Activated naive CD4-positive, alpha-beta T cell (primary cell): Measurements from ENCODE around the gene HAGHL.

ENCODE experiments used
- DNase-seq, 4 experiments: peaks; one replicate each; lab custom pipeline; 2025; lab: John Stamatoyannopoulos, UW

Gene HAGHL

DNA sequence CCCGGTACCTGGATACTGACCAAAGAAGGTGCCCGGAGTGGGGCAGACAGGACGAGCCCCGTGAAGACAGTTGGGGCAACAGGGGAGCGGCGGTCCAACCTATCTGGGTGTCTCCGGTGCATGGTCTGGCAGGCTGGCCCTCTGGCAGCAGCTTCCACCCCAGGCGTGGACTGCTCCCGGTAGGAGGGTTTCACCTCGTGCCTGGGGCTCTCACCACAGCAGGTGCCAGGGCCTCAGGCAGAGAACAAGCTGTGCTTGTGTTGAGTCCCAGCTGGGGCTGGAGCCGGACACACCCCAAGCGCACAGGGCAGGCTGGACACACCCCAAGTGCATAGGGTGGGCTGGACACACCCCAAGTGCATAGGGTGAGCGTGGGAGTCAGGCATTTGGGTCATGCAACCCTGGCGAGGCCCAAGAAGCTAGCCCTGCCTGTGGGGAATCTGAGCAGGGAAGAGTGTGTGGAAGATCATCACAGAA, 19.8 kb upstream of the HAGHL start:
- DNase-seq, result no peak

- DNase-seq, result no peak
Measured at GRCh38 chr16:708019-708418, 18.9 kb upstream of the HAGHL start.

- DNase-seq, result no peak
Measured at GRCh38 chr16:708959-709358, 17.9 kb upstream of the HAGHL start.

GRCh38 chr16:709566-710499, 17.1 kb upstream of the HAGHL start:
- no peak for DNase-seq

GRCh38 chr16:710500-711075, 16.3 kb upstream of the HAGHL start:
- no peak for DNase-seq

DNA sequence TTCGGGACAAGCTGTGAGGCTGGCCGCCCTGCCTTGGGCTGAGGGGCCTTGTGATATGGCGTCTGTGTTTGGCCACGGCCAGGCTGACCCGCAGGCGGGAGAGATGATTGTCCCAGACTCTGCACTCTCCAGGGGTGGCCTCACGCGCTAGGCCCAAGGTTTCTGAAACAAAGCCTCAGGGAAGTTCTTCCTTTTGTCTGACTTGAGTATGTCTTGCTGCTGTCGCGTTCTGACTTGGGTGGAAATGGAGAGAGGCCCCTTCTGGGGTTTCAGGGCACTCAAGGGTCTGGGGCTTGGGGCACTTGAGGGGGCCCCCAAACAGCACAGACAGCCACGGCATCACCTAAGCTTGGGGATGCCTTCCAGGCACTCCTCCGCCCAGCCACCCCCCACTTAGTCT, 15.8 kb upstream of the HAGHL start:
- no peak for DNase-seq

- peak; percentile 48 to 76 (median 62) for DNase-seq
Measured at GRCh38 chr16:711548-712320, 15.2 kb upstream of the HAGHL start.

DNA sequence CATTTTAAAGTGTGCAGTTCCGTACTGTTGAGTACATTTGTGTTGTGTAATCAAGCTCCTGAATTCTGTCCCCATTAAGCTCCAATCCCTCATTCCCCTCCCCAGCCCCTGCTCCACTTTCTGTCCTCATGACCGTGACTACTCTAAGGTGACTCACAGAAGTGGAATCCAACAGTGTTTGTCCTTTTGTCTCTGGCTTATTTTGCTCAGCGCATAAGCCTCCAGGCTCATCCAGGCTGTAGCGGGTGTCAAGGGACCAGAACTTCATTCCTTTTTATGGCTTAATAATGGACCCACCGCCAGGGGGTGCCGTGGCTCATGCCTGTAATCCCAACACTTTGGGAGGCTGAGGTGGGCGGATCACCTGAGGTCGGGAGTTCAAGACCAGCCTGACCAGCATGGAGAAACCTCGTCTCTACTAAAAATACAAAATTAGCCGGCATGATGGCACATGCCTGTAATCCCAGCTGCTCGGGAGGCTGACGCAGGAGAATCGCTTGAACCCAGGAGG, 14.1 kb upstream of the HAGHL start:
- peak in 2 of 4 experiments; percentile 16 to 35 for DNase-seq

DNA sequence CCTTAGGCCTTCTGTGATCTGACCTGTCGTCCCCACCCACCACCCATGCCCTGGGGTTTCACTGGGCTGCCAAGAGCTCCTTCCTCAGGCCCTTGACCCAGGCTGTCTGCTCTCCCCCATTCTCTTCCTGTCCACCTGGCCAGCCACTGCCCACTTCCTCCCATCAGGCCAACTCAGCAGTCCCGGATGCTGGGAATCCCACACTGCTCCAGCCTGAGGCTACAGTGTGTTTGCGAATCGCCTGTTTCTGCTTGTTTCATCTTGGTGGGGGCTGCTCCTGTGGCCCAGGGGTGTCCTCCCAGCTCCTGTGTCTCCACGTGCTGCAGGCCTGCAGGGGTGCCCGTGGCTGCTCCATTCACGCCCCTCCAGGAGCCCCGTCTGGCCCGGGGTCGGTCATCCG, 12.8 kb upstream of the HAGHL start:
- DNase-seq, result no peak

DNA sequence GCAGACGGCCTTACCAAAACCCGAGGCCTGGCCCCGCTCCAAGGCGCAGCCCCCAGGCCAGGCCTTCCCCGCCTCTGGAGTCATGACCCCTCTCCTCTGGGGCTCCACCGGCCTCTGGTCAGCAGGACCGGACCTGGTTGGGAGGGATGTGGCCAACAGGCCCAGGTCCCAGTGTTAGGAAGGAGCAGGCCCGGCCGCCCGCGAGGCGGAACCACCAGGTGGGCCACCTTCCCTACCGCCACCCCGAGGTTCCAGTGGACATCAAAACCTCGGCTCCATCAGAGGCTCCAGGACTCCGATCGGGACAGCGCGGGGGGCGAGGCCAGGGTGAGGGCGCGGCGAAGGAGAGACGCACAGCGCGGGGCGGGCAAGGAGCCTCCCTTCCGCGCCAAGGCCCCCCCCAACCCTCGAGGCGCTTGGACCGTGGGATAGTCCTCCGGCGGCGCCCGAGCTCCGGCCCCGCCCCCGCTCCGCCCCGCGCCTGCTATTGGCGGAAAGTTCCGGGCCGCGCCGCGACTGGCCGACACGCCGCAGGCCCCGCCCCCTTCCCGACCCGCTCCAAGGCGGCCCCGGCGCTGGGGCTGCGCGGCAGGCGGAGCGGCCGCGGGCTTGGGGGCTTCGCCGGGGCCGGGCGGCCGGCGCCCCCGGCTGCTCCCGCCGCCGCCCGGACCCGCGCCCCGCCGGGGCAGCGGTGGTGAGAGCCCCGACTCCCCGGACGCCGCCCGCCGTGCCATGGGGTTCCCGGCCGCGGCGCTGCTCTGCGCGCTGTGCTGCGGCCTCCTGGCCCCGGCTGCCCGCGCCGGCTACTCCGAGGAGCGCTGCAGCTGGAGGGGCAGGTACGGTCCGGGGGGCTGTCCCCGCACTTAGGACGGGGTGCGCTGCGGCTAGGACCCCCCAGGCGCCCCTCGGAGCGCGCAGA, 12.1 kb upstream of the HAGHL start, which contains the start of gene METRN:
METRN (plus strand) TSS at position 561 of the 919 bp plus-strand sequence; CDS start at position 733, 172 bp downstream.
- DNase-seq, result peak; percentile 49 to 84 (median 68)

DNA sequence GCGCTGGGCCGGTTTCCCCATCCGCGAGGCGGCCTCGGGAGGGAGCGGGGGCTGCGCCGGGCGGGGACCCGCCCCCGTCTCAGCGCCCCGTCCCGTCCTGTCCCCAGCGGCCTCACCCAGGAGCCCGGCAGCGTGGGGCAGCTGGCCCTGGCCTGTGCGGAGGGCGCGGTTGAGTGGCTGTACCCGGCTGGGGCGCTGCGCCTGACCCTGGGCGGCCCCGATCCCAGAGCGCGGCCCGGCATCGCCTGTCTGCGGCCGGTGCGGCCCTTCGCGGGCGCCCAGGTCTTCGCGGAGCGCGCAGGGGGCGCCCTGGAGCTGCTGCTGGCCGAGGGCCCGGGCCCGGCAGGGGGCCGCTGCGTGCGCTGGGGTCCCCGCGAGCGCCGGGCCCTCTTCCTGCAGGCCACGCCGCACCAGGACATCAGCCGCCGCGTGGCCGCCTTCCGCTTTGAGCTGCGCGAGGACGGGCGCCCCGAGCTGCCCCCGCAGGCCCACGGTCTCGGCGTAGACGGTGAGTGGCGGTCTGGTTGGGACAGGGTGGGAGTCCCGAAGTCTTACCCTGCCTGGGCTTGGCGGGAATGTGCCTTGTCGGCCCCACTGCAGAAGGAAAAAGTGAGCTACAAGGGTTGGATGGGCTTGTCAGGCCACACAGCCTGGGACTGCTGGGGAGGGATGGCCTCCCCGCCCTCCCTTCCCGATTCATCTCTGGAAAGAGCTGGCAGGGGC, 11.3 kb upstream of the HAGHL start:
- DNase-seq, result no peak

DNA sequence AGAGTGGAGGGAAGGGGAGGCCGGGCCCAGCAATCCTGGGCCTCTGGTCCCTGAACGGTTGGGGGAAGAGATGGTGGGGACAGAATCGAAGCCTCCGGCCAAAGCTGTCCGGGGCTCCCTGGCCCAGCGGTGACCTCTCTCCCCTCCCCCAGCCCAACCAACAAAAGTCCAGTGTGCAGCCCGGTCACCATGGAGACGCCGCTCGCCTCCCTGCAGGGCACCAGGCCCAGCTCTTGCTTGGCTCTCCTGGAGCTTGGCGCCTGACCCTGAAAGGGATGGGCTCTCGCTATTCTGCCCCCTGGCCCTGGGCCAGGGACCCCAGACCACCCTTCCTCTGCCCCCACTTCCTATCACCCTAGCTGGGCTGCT, 10.7 kb upstream of the HAGHL start:
- DNase-seq, result no peak

DNA sequence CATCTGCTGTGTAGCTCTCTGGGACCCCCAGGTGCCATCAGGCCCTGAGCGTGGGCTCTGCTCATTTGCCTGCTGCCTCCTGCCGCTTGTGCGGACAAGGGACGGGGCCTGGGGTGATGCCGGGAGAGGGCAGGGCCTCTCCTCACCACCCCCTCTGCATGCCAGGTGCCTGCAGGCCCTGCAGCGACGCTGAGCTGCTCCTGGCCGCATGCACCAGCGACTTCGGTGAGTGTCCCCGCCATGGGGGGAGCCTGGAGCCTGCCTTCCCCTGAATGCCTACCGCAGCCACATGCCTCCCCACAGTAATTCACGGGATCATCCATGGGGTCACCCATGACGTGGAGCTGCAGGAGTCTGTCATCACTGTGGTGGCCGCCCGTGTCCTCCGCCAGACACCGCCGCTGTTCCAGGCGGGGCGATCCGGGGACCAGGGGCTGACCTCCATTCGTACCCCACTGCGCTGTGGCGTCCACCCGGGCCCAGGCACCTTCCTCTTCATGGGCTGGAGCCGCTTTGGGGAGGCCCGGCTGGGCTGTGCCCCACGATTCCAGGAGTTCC, 10.1 kb upstream of the HAGHL start:
- no peak for DNase-seq

GRCh38 chr16:717450-718245, 9.3 kb upstream of the HAGHL start:
- DNase-seq, result no peak

DNA sequence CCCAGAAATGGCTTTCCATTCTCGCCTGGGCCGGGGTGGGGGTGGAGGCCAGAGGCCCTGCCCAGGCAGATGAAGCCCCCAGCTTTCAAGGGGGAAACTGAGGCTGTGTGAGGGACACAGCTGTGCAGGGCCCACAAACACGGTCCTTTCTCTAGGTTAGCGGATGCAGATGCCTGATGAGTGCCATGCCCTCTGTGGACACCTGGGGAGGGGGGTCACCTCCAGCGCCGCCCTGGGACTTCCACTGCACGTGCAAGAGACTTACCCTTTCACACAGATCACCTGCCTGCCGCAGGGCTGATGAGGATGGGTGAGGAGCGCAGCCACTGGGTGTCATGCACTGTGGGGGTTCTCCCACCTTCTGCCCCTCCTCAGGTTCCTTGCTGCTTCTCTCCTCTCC, 8.5 kb upstream of the HAGHL start:
- DNase-seq, result no peak

- DNase-seq, result no peak
Measured at GRCh38 chr16:718922-719321, 8.0 kb upstream of the HAGHL start.

- no peak for DNase-seq
Measured at GRCh38 chr16:719815-720446, 7.0 kb upstream of the HAGHL start.

GRCh38 chr16:720447-720989, 6.4 kb upstream of the HAGHL start:
- DNase-seq, result no peak
